OCI-LY1 (cell line): ENCODE measurements around the gene MYO5B.

Experiments
- EZH2 ChIP-seq: fragments of 200-600 bp; sonication (generic), shearing (Covaris generic); IDR thresholded peaks from 2 replicates; pipeline ENCODE4 v1.8.0; 2017; ENCODE audit warnings: borderline replicate concordance, mixed run types, mild to moderate bottlenecking, antibody characterized with exemption, low read length, moderate library complexity, mixed read lengths
- TF ChIP-seq, protein P1 (sequence below): fragments of 200-600 bp; sonication (generic), shearing (Covaris generic); IDR thresholded peaks from 2 replicates; pipeline ENCODE4 v1.5.1; 2017; ENCODE audit warnings: mild to moderate bottlenecking, antibody characterized with exemption, low read length, moderate library complexity, mixed read lengths

DNA sequence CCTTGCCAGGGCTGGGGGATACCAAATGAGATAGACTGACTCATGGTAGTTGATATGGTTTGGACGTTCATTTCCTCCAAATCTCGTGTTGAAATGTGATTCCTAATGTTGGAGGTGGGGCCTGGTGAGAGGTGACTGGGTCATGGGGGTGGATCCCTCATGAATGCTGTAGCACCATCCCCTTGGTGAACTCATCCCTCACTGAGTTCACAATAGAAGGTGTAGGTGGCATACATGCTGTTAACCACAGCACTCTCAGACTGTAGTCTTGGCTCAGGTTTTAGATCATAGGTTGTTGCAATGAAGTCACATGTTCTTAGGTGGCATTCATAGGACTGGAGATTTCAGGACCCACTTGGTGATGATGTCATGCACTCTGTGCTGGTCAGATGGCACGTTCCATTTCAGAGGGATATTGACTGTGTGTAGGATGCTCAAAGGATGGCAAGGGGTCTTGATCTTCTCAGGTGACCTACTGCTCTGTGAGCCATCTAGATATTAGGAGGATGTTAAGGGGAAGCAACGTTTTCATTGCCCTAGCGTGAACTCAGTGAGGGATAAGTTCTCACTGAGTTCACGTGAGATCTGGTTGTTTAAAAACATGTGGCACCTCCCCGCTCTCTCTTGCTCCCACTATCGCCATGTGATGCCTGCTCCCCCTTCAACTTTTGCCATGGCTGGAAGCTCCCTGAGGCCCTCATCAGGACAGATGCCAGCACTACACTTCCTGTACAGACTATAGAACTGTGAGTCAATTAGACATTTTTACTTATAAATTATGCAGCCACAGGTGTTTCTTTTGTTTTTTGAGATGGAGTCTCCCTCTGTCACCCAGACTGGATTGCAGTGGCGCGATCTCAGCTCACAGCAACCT, 307.8 kb downstream of the MYO5B start:
- TF ChIP-seq, protein P1, sequence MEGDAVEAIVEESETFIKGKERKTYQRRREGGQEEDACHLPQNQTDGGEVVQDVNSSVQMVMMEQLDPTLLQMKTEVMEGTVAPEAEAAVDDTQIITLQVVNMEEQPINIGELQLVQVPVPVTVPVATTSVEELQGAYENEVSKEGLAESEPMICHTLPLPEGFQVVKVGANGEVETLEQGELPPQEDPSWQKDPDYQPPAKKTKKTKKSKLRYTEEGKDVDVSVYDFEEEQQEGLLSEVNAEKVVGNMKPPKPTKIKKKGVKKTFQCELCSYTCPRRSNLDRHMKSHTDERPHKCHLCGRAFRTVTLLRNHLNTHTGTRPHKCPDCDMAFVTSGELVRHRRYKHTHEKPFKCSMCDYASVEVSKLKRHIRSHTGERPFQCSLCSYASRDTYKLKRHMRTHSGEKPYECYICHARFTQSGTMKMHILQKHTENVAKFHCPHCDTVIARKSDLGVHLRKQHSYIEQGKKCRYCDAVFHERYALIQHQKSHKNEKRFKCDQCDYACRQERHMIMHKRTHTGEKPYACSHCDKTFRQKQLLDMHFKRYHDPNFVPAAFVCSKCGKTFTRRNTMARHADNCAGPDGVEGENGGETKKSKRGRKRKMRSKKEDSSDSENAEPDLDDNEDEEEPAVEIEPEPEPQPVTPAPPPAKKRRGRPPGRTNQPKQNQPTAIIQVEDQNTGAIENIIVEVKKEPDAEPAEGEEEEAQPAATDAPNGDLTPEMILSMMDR: 0 out of 2 replicates have a peak, but pooled peaks have one; percentile 15
- no peak for TF ChIP-seq EZH2
